ENCODE measurements around the gene FOXP4. TPM values are rescaled to one million over a fixed set of nuclear protein-coding genes. Genes with fewer than 3 reads are reported as not detected.
A peak's percentile ranks its signal among the peaks of the same experiment; 100 is the strongest.

The FOXP4 gene
- total and polyA plus RNA-seq, 2 of the 13 experiments (the other 11 are each of a cell fraction or from before 2014, with no cell fraction given): 11.0 to 12.4 TPM

GRCh38 chr6:41573276-41573675 is 27.1 kb downstream of the FOXP4 start (continued):
- no peak for TF ChIP-seq HIC2 (CRISPR knock-in tag; IDR thresholded peaks at IDR 0.05; ENCODE audit: low read depth)
- no peak for TF ChIP-seq ZKSCAN1 (IDR thresholded peaks at IDR 0.05; ENCODE audit: low read length)
- TF ChIP-seq POLR2G (IDR thresholded peaks at IDR 0.05; ENCODE audit: low read depth, low read length): no peak
- TF ChIP-seq ZNF205 (CRISPR knock-in tag; IDR thresholded peaks at IDR 0.05): no peak
- no peak for TF ChIP-seq ZNF589 (CRISPR knock-in tag; conservative IDR thresholded peaks at IDR 0.05)
- TF ChIP-seq MXD4 (CRISPR knock-in tag; IDR thresholded peaks at IDR 0.05): no peak

- 96% methylated on average over 1 of the region's 1 CpG for WGBS (ENCODE audit: low lambda C conversion rate)
- BruUV-seq (replicated peaks): no TSS peak
- ATAC-seq: no peak
- Histone ChIP-seq H3K36me3 (replicated peaks in 1 of 2; ENCODE audit: control insufficient read depth in 1 of 2, insufficient read depth in 2 of 2, low read length in 2 of 2) (peaks cover 42 to 65% of the 10 kb centered on the region in 2 experiments), H3K27me3 (ENCODE audit: control insufficient read depth in 1 of 2, insufficient read depth in 2 of 2, low read length in 2 of 2) (no peaks in the 10 kb centered on the region), H3K4me3 (replicated peaks in 1 of 3; ENCODE audit: insufficient read depth in 1 of 3, low read depth in 2 of 3, low read length in 3 of 3) (no peak overlapping the region), H3K9ac (ENCODE audit: insufficient read depth, low read depth, low read length) (no peak overlapping the region), H3K79me2 (ENCODE audit: insufficient read depth, low read length) (peaks cover 55% of the 10 kb centered on the region), H3K4me2 (ENCODE audit: low read depth, low read length) (no peak overlapping the region), H3K9me3 (ENCODE audit: low read length) (no peaks in the 10 kb centered on the region), H2AFZ (ENCODE audit: low read length) (no peak overlapping the region), H3K27ac (ENCODE audit: extremely low read length, insufficient read depth, low read length) (no peak overlapping the region), H4K20me1 (ENCODE audit: insufficient read depth, low read length) (no peaks in the 10 kb centered on the region; the same call in 1 of the 2 replicates), H3K4me1 (ENCODE audit: insufficient read depth, low read length) (peaks cover 71% of the 10 kb centered on the region)
- CTCF ChIA-PET (ENCODE audit: low intra/inter-chr PET ratio, low total read pairs): no interaction called here
- intact Hi-C loops (cut with micrococcal nuclease; ENCODE audit: unreplicated experiment): no loop called here
- TF ChIP-seq ETS1 (CRISPR knock-in tag; IDR thresholded peaks at IDR 0.05) (no peak), ZNF629 (CRISPR knock-in tag; conservative IDR thresholded peaks at IDR 0.05) (peak; percentile 52; the same call in 1 of the 2 replicates)
- in situ Hi-C loops (cut with HindIII; ENCODE audit: extremely low pct_ligation_motif_present, low pct_unique_long_range_greater_than_20kb): no loop called here
- POLR2A ChIA-PET: interaction anchor here (1.2 kb wide), 1 partner anchor 19 kb away, joined by 4 read pairs; no protein-coding TSS in a partner anchor
- DNase-seq (ENCODE audit: low spot score): no peak
- FAIRE-seq: no peak
Observed at GRCh38 chr6:41573985-41574384, 27.8 kb downstream of the FOXP4 start.

Measured in HepG2 (cell line).